GM06990 (cell line): ENCODE results near the gene CDH4.

Experiments
- DNase-seq: peaks from one replicate; pipeline ENCODE4 v3.0.0-alpha.2; 2011; ENCODE audit not compliant: insufficient read length; ENCODE audit errors: extremely low read depth
- H3K27me3 ChIP-seq: replicated peaks from 2 replicates; pipeline ENCODE4 v1.6.0; 2011; ENCODE audit warnings: low read length; ENCODE audit not compliant: control insufficient read depth, insufficient read depth
- H3K36me3 ChIP-seq: 2 replicates; pipeline ENCODE4 v1.5.1; 2011; ENCODE audit warnings: low read length; ENCODE audit not compliant: control insufficient read depth, insufficient read depth
- H3K4me3 ChIP-seq: replicated peaks from 2 replicates; pipeline ENCODE4 v1.5.1; 2011; ENCODE audit warnings: low read depth, mild to moderate bottlenecking, control low read depth, low read length
- CTCF ChIP-seq: IDR thresholded peaks from 2 replicates; pipeline ENCODE4 v1.5.1; 2011; ENCODE audit warnings: low read length, control low read depth, mild to moderate bottlenecking, inconsistent platforms; ENCODE audit not compliant: insufficient read depth, poor library complexity, severe bottlenecking

The CDH4 gene

GRCh38 chr20:61869750-61870507 lies 617.9 kb downstream of the CDH4 start:
- Histone ChIP-seq H3K36me3 (no peaks in the 10 kb centered on the region), H3K27me3 (no peaks in the 10 kb centered on the region), H3K4me3 (no peak overlapping the region)
- no peak for TF ChIP-seq CTCF
- DNase-seq, result no peak

- Histone ChIP-seq H3K27me3 (no peaks in the 10 kb centered on the region), H3K36me3 (no peaks in the 10 kb centered on the region), H3K4me3 (no peak overlapping the region)
- TF ChIP-seq CTCF, result no peak
- no peak for DNase-seq
Observed at GRCh38 chr20:61871160-61871559, 619.1 kb downstream of the CDH4 start.

- no peak for TF ChIP-seq CTCF
- Histone ChIP-seq H3K4me3 (no peak overlapping the region), H3K27me3 (no peaks in the 10 kb centered on the region), H3K36me3 (no peaks in the 10 kb centered on the region)
- DNase-seq, result no peak
Observed at GRCh38 chr20:61871913-61872312, 619.9 kb downstream of the CDH4 start.

GRCh38 chr20:61872371-61872900 lies 620.4 kb downstream of the CDH4 start:
- no peak for DNase-seq
- no peaks in the 10 kb centered on the region for H3K27me3 ChIP-seq
- TF ChIP-seq CTCF, result no peak
- H3K36me3 ChIP-seq, result no peaks in the 10 kb centered on the region
- H3K4me3 ChIP-seq, result no peak overlapping the region

- Histone ChIP-seq H3K27me3 (no peaks in the 10 kb centered on the region), H3K4me3 (no peak overlapping the region), H3K36me3 (no peaks in the 10 kb centered on the region)
- no peak for TF ChIP-seq CTCF
- DNase-seq, result no peak
Observed at GRCh38 chr20:61873651-61874420, 621.8 kb downstream of the CDH4 start.
